Spinal cord (tissue), 10 donors: ENCODE data around the gene RNF13. TPM values are rescaled to one million over a fixed set of nuclear protein-coding genes. Genes with fewer than 3 reads are reported as not detected.
"Not testable (repeated sequence)": the region's sequence is repeated elsewhere in the genome, so short reads cannot be mapped to it uniquely, and the experiment has no call there.

Source experiments
- DNase-seq, 6 donors: peaks; one replicate each; pipeline versions ENCODE4 v3.0.0 to v3.0.0-alpha.2; 2013 to 2015; ENCODE audit warnings: low spot score in 6 of 6, low read depth in 4 of 6
- H3K27ac ChIP-seq: one replicate; pipeline ENCODE4 v1.5.1; 2013; ENCODE audit warnings: low read depth, low read length, control low read depth
- H3K27me3 ChIP-seq: one replicate; pipeline ENCODE4 v1.6.1; 2013; ENCODE audit warnings: low read length; ENCODE audit not compliant: control insufficient read depth, insufficient read depth
- H3K36me3 ChIP-seq: one replicate; pipeline ENCODE4 v1.6.1; 2013; ENCODE audit warnings: low read length; ENCODE audit not compliant: control insufficient read depth, insufficient read depth
- H3K4me1 ChIP-seq: one replicate; pipeline ENCODE4 v1.6.1; 2013; ENCODE audit warnings: low read length; ENCODE audit not compliant: control insufficient read depth, insufficient read depth
- H3K4me3 ChIP-seq: one replicate; pipeline ENCODE4 v1.5.1; 2013; ENCODE audit warnings: low read depth, low read length, control low read depth
- H3K9me3 ChIP-seq: one replicate; pipeline ENCODE4 v1.6.1; 2013; ENCODE audit warnings: low read length; ENCODE audit not compliant: control insufficient read depth, insufficient read depth
- WGBS: methylation state at CpG from one replicate; pipeline ENCODE4 v1.1.5; 2013; ENCODE audit warnings: missing lambda C conversion rate; ENCODE audit not compliant: insufficient coverage; 5-methylcytosine and 5-hydroxymethylcytosine counted together
- polyA plus RNA-seq, 2 donors: library from polyadenylated mRNA; unstranded; fragments of 120-200 nt; gene quantifications; one replicate each; pipeline ENCODE4 v1.2.1, GENCODE V29; 2013; ENCODE audit not compliant: insufficient read length in 2 of 2
- total RNA-seq, 2 donors: library from RNA; depleted of rRNA in 1 of 2; stranded (reverse); fragments of 120-200 nt in 1 of 2; fragments of >200 nt in 1 of 2; gene quantifications; one replicate each; pipeline versions ENCODE4 v1.2.3 to v1.2.4, GENCODE V29; 2013 to 2014
- donor health status: healthy.

RNF13 gene
- total and polyA plus RNA-seq, 4 donors: 95.0 to 260 (median 116) TPM

GRCh38 chr3:149933008-149933407, 120.0 kb downstream of the RNF13 start:
- no peak for DNase-seq
- no peak overlapping the region for H3K4me3 ChIP-seq
- H3K4me1 ChIP-seq: no peaks in the 10 kb centered on the region
- no CpG with 5 or more reads among the region's 1 CpG for WGBS
- H3K9me3 ChIP-seq: peaks cover 7% of the 10 kb centered on the region
- no peak overlapping the region for H3K27ac ChIP-seq
- H3K36me3 ChIP-seq: peaks cover 2% of the 10 kb centered on the region
- H3K27me3 ChIP-seq: no peaks in the 10 kb centered on the region

- no peak overlapping the region for H3K4me3 ChIP-seq
- no peak overlapping the region for H3K27ac ChIP-seq
- DNase-seq: no peak
- peaks cover 2% of the 10 kb centered on the region for H3K36me3 ChIP-seq
- H3K27me3 ChIP-seq: no peaks in the 10 kb centered on the region
- no peaks in the 10 kb centered on the region for H3K4me1 ChIP-seq
- peaks cover 7% of the 10 kb centered on the region for H3K9me3 ChIP-seq
These were observed 120.8 kb downstream of the RNF13 start for GRCh38 chr3:149933858-149934257.

GRCh38 chr3:149934524-149934923, 121.5 kb downstream of the RNF13 start:
- Histone ChIP-seq H3K9me3 (peaks cover 7% of the 10 kb centered on the region), H3K36me3 (peaks cover 2% of the 10 kb centered on the region), H3K27me3 (no peaks in the 10 kb centered on the region), H3K4me3 (no peak overlapping the region), H3K4me1 (no peaks in the 10 kb centered on the region), H3K27ac (no peak overlapping the region)
- no peak for DNase-seq

- H3K9me3 ChIP-seq: peaks cover 5% of the 10 kb centered on the region
- H3K4me3 ChIP-seq: no peak overlapping the region
- no peak overlapping the region for H3K27ac ChIP-seq
- WGBS: 32% methylated on average over 6 of the region's 7 CpGs
- no peaks in the 10 kb centered on the region for H3K27me3 ChIP-seq
- H3K36me3 ChIP-seq: peaks cover 2% of the 10 kb centered on the region
- peak in 5 of 6 donors; percentile 17 to 78 (median 39) for DNase-seq
- H3K4me1 ChIP-seq: no peaks in the 10 kb centered on the region
These were observed 123.8 kb downstream of the RNF13 start for GRCh38 chr3:149936812-149937230.

GRCh38 chr3:149938392-149939055, 125.5 kb downstream of the RNF13 start:
- not testable (repeated sequence) for H3K4me1 ChIP-seq, H3K27ac ChIP-seq, H3K36me3 ChIP-seq, H3K27me3 ChIP-seq, H3K9me3 ChIP-seq, DNase-seq, H3K4me3 ChIP-seq
- WGBS: no CpG with 5 or more reads among the region's 3 CpGs

- no peak overlapping the region for H3K27ac ChIP-seq
- no peaks in the 10 kb centered on the region for H3K27me3 ChIP-seq
- peaks cover 7% of the 10 kb centered on the region for H3K9me3 ChIP-seq
- no CpG with 5 or more reads among the region's 2 CpGs for WGBS
- DNase-seq: no peak
- H3K36me3 ChIP-seq: no peaks in the 10 kb centered on the region
- H3K4me3 ChIP-seq: no peak overlapping the region
- no peaks in the 10 kb centered on the region for H3K4me1 ChIP-seq
These were observed 128.2 kb downstream of the RNF13 start for GRCh38 chr3:149941186-149941585.

GRCh38 chr3:149941946-149942345, 128.9 kb downstream of the RNF13 start:
- peaks cover 7% of the 10 kb centered on the region for H3K9me3 ChIP-seq
- H3K4me3 ChIP-seq: no peak overlapping the region
- no CpG with 5 or more reads among the region's 1 CpG for WGBS
- no peaks in the 10 kb centered on the region for H3K27me3 ChIP-seq
- H3K4me1 ChIP-seq: no peaks in the 10 kb centered on the region
- no peaks in the 10 kb centered on the region for H3K36me3 ChIP-seq
- no peak for DNase-seq
- H3K27ac ChIP-seq: no peak overlapping the region

GRCh38 chr3:149942409-149942808, 129.4 kb downstream of the RNF13 start:
- H3K27me3 ChIP-seq: no peaks in the 10 kb centered on the region
- no peak overlapping the region for H3K27ac ChIP-seq
- no peak for DNase-seq
- H3K36me3 ChIP-seq: peaks cover under 1% of the 10 kb centered on the region
- no peak overlapping the region for H3K4me3 ChIP-seq
- no peaks in the 10 kb centered on the region for H3K4me1 ChIP-seq
- peaks cover 7% of the 10 kb centered on the region for H3K9me3 ChIP-seq

- WGBS: no CpG with 5 or more reads among the region's 3 CpGs
- H3K36me3 ChIP-seq, H3K4me3 ChIP-seq, DNase-seq, H3K27me3 ChIP-seq, H3K4me1 ChIP-seq, H3K9me3 ChIP-seq, H3K27ac ChIP-seq: not testable (repeated sequence)
These were observed 131.0 kb downstream of the RNF13 start for GRCh38 chr3:149943966-149944365.

- no peak overlapping the region for H3K4me3 ChIP-seq
- H3K9me3 ChIP-seq: peaks cover 7% of the 10 kb centered on the region
- peaks cover 9% of the 10 kb centered on the region for H3K36me3 ChIP-seq
- no peaks in the 10 kb centered on the region for H3K27me3 ChIP-seq
- 100% methylated on average over 3 of the region's 7 CpGs for WGBS
- no peak for DNase-seq
- H3K27ac ChIP-seq: no peak overlapping the region
- no peaks in the 10 kb centered on the region for H3K4me1 ChIP-seq
These were observed 134.2 kb downstream of the RNF13 start for GRCh38 chr3:149947231-149947630.
